ENCODE results near the gene LILRB5.
"Not testable (repeated sequence)": the region's sequence is repeated elsewhere in the genome, so short reads cannot be mapped to it uniquely, and the experiment has no call there.

GRCh38 chr19:54285427-54286056, 28.5 kb upstream of the LILRB5 start:
- TF ChIP-seq, protein P1, sequence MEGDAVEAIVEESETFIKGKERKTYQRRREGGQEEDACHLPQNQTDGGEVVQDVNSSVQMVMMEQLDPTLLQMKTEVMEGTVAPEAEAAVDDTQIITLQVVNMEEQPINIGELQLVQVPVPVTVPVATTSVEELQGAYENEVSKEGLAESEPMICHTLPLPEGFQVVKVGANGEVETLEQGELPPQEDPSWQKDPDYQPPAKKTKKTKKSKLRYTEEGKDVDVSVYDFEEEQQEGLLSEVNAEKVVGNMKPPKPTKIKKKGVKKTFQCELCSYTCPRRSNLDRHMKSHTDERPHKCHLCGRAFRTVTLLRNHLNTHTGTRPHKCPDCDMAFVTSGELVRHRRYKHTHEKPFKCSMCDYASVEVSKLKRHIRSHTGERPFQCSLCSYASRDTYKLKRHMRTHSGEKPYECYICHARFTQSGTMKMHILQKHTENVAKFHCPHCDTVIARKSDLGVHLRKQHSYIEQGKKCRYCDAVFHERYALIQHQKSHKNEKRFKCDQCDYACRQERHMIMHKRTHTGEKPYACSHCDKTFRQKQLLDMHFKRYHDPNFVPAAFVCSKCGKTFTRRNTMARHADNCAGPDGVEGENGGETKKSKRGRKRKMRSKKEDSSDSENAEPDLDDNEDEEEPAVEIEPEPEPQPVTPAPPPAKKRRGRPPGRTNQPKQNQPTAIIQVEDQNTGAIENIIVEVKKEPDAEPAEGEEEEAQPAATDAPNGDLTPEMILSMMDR (conservative IDR thresholded peaks at IDR 0.05; ENCODE audit: low read depth, low read length) = not testable (repeated sequence)
- not testable (repeated sequence) for TF ChIP-seq MXI1 (IDR thresholded peaks at IDR 0.05; ENCODE audit: borderline replicate concordance, low read depth, low read length); RAD21 (IDR thresholded peaks at IDR 0.05; ENCODE audit: low read length); POLR2A (IDR thresholded peaks at IDR 0.05; ENCODE audit: low read depth, low read length); FOS (IDR thresholded peaks at IDR 0.05; ENCODE audit: low read depth, low read length); SMC3 (IDR thresholded peaks at IDR 0.05; ENCODE audit: low read depth, low read length)
